Activated CD8-positive, alpha-beta T cell treated with anti-CD3 and anti-CD28 coated beads for 36 hours (primary cell): Measurements from ENCODE around the gene NOL12. TPM values are rescaled to one million over a fixed set of nuclear protein-coding genes. Genes with fewer than 3 reads are reported as not detected.

Experiments
- ATAC-seq: fragments of 200-7000 bp; cut with Tn5 transposase; one replicate; pipeline ENCODE4 v1.10.0; 2021; ENCODE audit warnings: mild to moderate bottlenecking, moderate library complexity
- CTCF ChIA-PET: fragments of 350-600 bp; sonication (Branson Sonifier 250); formaldehyde crosslinking; loops from one replicate; lab custom pipeline; 2021; ENCODE audit warnings: antibody characterized with exemption; lab: Charles Lee
- POLR2A ChIA-PET: fragments of 350-600 bp; sonication (Branson Sonifier 250); formaldehyde crosslinking; loops from one replicate; lab custom pipeline; 2021; ENCODE audit warnings: antibody characterized with exemption; lab: Charles Lee
- DNase-seq: peaks from one replicate; pipeline ENCODE4 v3.0.0-alpha.2; 2020
- H3K27ac Mint-ChIP-seq: one replicate; pipeline ENCODE4 v1.8.0; 2021; ENCODE audit warnings: mild to moderate bottlenecking, mixed read lengths
- H3K27me3 Mint-ChIP-seq: one replicate; pipeline ENCODE4 v1.8.0; 2021; ENCODE audit warnings: mixed read lengths
- H3K36me3 Mint-ChIP-seq: one replicate; pipeline ENCODE4 v1.8.0; 2021; ENCODE audit warnings: low read depth, mixed read lengths
- H3K4me1 Mint-ChIP-seq: one replicate; pipeline ENCODE4 v1.8.0; 2021; ENCODE audit warnings: low read depth, mixed read lengths
- H3K4me3 Mint-ChIP-seq: one replicate; pipeline ENCODE4 v1.8.0; 2021; ENCODE audit warnings: mild to moderate bottlenecking, moderate library complexity, mixed read lengths
- H3K9me3 Mint-ChIP-seq: one replicate; pipeline ENCODE4 v1.8.0; 2021; ENCODE audit warnings: mixed read lengths
- intact Hi-C: fragments of 100-400 bp; cut with micrococcal nuclease; formaldehyde crosslinking; loops from one replicate; pipeline ENCODE4 v1.10.0; 2022
- total RNA-seq, 2 experiments: library from RNA; stranded (reverse); gene quantifications; one replicate each; pipeline ENCODE4 v1.2.3, GENCODE V29; 2021
- TF ChIP-seq, protein P1 (sequence below): fragments of 200-600 bp; IDR thresholded peaks from one replicate; pipeline ENCODE4 v1.8.0; 2022; ENCODE audit warnings: antibody characterized with exemption, mild to moderate bottlenecking

NOL12 gene
- total RNA-seq, 2 experiments from 2014 or later = 36.8 to 38.8 TPM

DNA sequence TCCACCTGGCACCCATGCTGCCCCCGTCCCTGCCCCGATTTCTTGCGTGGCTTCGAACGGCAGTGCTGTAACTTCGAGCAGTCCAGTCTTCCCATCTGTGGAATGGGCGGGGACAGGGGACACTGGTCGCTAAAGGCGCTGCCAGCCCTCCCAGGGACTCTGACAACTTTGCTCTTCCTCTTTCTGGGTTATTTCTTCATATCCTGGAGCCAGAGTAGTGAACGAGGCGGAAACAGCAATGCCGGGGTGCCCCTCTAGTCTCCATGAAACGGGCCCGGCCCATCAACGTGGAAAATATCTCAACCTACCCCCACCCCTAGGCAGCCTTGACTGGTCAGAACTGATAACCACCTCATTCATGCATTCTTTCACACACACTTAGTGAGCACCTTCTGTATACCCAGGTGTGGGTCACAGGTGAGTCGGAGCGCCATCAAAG is 53.5 kb downstream of the NOL12 start:
- Mint-ChIP-seq H3K27ac (no peak overlapping the region), H3K4me1 (peaks cover 12% of the 10 kb centered on the region), H3K9me3 (no peaks in the 10 kb centered on the region), H3K36me3 (no peaks in the 10 kb centered on the region), H3K27me3 (peaks cover 4% of the 10 kb centered on the region), H3K4me3 (no peak overlapping the region)
- TF ChIP-seq, protein P1, sequence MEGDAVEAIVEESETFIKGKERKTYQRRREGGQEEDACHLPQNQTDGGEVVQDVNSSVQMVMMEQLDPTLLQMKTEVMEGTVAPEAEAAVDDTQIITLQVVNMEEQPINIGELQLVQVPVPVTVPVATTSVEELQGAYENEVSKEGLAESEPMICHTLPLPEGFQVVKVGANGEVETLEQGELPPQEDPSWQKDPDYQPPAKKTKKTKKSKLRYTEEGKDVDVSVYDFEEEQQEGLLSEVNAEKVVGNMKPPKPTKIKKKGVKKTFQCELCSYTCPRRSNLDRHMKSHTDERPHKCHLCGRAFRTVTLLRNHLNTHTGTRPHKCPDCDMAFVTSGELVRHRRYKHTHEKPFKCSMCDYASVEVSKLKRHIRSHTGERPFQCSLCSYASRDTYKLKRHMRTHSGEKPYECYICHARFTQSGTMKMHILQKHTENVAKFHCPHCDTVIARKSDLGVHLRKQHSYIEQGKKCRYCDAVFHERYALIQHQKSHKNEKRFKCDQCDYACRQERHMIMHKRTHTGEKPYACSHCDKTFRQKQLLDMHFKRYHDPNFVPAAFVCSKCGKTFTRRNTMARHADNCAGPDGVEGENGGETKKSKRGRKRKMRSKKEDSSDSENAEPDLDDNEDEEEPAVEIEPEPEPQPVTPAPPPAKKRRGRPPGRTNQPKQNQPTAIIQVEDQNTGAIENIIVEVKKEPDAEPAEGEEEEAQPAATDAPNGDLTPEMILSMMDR = no peak
- ChIA-PET POLR2A (interaction anchor here (2.3 kb wide), 1 partner anchor 65 kb away, joined by 5 read pairs; a partner anchor contains a TSS), CTCF (no interaction called here)
- intact Hi-C loops = no loop called here
- ATAC-seq = no peak
- no peak for DNase-seq

DNA sequence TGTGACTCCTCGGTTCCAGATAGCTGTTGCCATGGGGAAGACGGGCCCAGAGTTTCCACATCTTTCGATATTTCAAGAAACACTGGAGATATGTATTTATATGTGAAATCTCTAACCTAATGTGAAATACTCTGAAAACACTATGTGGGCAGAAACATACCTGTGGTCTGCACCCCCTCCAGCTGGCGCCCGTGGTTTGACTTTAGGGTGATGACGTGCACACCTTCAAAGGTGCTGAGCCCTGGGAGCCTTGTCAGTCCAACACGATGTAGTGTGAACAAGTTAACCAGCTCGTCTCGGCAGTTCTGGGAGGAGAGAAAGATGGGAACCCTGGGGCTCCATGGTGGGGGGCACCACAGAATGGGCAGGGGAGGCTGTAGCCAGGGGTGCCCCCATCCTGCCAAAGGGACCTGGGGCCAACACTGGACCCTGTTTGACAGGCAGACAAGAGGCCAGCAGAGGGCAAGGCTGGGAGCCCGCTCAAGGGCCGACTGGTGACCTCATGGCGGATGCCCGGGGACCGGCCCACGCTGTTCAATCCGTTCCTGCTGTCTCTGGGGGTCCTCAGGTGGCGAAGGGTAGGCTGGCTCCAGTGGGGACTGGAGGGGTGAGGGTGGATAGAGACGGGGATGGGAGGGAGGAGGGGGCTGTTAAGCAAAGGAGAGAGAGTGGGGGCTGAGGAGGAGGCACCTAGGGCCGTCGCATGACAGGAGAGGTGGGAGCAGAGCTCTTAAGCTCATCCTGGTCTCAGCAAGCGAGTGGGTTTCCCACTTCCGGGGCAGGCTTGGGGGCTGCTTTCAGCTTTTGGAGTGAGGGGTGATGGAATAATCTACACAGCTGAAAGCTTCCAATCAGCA is 54.5 kb downstream of the NOL12 start:
- intact Hi-C loops = no loop called here
- Mint-ChIP-seq H3K36me3 (no peaks in the 10 kb centered on the region), H3K9me3 (no peaks in the 10 kb centered on the region), H3K27ac (peak overlapping the region; percentile 47), H3K27me3 (peaks cover 4% of the 10 kb centered on the region), H3K4me3 (no peak overlapping the region), H3K4me1 (peaks cover 17% of the 10 kb centered on the region)
- POLR2A ChIA-PET = interaction anchor here (2.3 kb wide), 1 partner anchor 64 kb away, joined by 5 read pairs; a partner anchor contains a TSS
- CTCF ChIA-PET = interaction anchor here (0.7 to 1.1 kb wide), 4 partner anchors 13 to 146 kb away, joined by 3 read pairs; no protein-coding TSS in a partner anchor
- peak; percentile 70 for DNase-seq
- TF ChIP-seq, protein P1 = no peak
- ATAC-seq = peak; percentile 66

DNA sequence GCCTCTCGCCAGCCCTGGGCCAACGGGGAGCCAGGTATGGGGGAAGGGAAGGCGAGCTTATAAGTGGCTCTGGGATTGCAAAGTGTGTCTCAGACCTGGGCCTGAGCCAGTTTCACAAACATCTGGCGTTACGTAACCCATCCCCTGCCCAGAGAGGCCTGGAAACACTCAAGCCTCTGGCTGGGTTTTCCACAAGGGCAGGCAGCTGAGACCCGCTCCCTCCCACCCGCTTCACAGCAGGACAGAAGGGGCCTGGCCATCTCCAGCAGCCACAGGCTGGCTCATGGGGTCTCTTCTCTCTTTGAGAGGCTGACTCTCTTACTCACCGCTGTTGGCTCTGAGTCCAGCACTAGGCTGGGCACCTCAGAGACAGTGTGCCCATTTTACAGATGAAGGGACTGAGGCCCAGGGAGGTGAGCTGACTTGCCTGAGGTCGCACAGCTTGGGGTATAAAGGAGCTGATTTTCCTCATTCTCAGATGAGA is 55.2 kb downstream of the NOL12 start:
- Mint-ChIP-seq H3K36me3 (no peaks in the 10 kb centered on the region), H3K4me1 (peaks cover 17% of the 10 kb centered on the region), H3K27me3 (peaks cover 4% of the 10 kb centered on the region), H3K4me3 (no peak overlapping the region), H3K9me3 (no peaks in the 10 kb centered on the region), H3K27ac (no peak overlapping the region)
- no peak for ATAC-seq
- no peak for DNase-seq
- ChIA-PET CTCF (interaction anchor here (0.7 to 1.1 kb wide), 4 partner anchors 69 to 146 kb away, joined by 3 to 4 read pairs (median 3); no protein-coding TSS in a partner anchor), POLR2A (interaction anchor here (0.6 to 2.3 kb wide), 2 partner anchors 63 to 66 kb away, joined by 3 to 5 read pairs; partner anchors contain the start of gene GCAT)
- intact Hi-C loops = no loop called here
- TF ChIP-seq, protein P1 = no peak

DNA sequence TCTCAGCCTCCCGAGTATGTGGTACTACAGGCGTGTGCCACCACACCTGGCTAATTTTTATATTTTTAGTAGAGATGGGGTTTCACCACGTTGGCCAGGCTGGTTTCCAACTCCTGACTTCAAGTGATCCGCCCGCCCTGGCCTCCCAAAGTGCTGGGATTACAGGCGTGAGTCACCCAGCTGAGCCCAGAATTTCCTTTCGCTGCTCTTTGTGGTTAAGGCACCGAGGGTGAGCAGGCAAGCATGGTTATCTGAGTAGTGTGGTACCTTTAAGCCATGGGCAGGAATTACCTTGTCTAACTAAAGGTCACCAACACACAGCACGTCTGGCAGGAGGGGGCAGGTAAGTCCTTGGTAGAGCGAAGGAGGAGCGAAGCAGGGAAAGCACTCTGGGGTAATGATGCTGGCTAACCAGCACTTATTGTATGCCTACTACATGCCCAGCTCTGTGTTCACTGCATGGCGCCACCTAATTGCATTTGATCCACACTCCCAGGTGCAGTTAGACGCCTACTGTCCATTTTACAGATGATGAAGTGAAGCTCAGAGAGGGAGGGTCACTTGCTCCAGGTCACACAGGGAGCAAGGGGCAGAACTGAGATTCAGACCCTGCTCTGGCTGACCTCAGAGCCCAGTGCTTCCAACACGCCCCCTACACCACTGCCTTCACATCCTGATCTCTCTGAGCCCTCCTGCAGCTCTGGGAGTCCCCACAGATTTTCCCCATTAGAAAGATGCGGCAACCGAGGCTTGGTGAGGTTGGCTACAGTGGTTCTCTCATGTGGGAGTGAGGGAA is 56.4 kb downstream of the NOL12 start:
- H3K27me3 Mint-ChIP-seq = peaks cover 4% of the 10 kb centered on the region
- intact Hi-C loops = no loop called here
- H3K36me3 Mint-ChIP-seq = no peaks in the 10 kb centered on the region
- ATAC-seq = no peak
- DNase-seq = no peak
- no peak overlapping the region for H3K27ac Mint-ChIP-seq
- H3K4me3 Mint-ChIP-seq = no peak overlapping the region
- H3K4me1 Mint-ChIP-seq = peaks cover 23% of the 10 kb centered on the region
- no peaks in the 10 kb centered on the region for H3K9me3 Mint-ChIP-seq
- ChIA-PET CTCF (interaction anchor here (1.2 kb wide), 1 partner anchor 136 kb away, joined by 3 read pairs; no protein-coding TSS in a partner anchor), POLR2A (no interaction called here)
- TF ChIP-seq, protein P1 = no peak

Other genes with a start within 250 kb of the NOL12 start
- 100 to 1,000 TPM; 155 to 160 TPM for gene MFNG, start 200.0 kb upstream of the NOL12 start, total RNA-seq
- under 1 TPM; 0.09 to 0.18 TPM for gene CARD10, start 166.9 kb upstream of the NOL12 start, total RNA-seq
- under 1 TPM; 0.59 to 0.72 TPM for gene CDC42EP1, start 125.9 kb upstream of the NOL12 start, total RNA-seq
- gene LGALS2, start 106.3 kb upstream of the NOL12 start, total RNA-seq = not detected
- gene GGA1, start 77.5 kb upstream of the NOL12 start, total RNA-seq = 10 to 100 TPM; 59.7 to 62.8 TPM
- gene SH3BP1, start 46.7 kb upstream of the NOL12 start, total RNA-seq = 100 to 1,000 TPM; 122 to 128 TPM
- 10 to 100 TPM; 51.3 to 51.5 TPM for gene PDXP, start 27.6 kb upstream of the NOL12 start, total RNA-seq
- 100 to 1,000 TPM; 247 to 261 TPM for gene LGALS1, start 10.7 kb upstream of the NOL12 start, total RNA-seq
- 10 to 100 TPM; 17.8 to 20.7 TPM for gene TRIOBP, start 10.7 kb downstream of the NOL12 start, total RNA-seq
- 10 to 100 TPM; 19.0 to 20.4 TPM for gene GCAT, start 121.6 kb downstream of the NOL12 start, total RNA-seq
- not detected for gene GALR3, start 137.0 kb downstream of the NOL12 start, total RNA-seq
- 10 to 100 TPM; 17.2 to 17.5 TPM for gene ANKRD54, start 158.0 kb downstream of the NOL12 start, total RNA-seq
- 100 to 1,000 TPM; 687 to 694 TPM for gene EIF3L, start 163.1 kb downstream of the NOL12 start, total RNA-seq
- gene MICALL1, start 220.0 kb downstream of the NOL12 start, total RNA-seq = 10 to 100 TPM; 10.2 to 11.8 TPM